Progenitor cell of endocrine pancreas (in vitro differentiated cells): ENCODE measurements around the gene WDR62. TPM values are rescaled to one million over a fixed set of nuclear protein-coding genes. Genes with fewer than 3 reads are reported as not detected.

Experiments
- DNase-seq: peaks from one replicate; pipeline ENCODE4 v3.0.0; 2021; ENCODE audit warnings: low spot score; ENCODE audit not compliant: unreplicated experiment
- H3K27ac Mint-ChIP-seq: 2 replicates; pipeline ENCODE4 v1.8.0; 2021; ENCODE audit warnings: mild to moderate bottlenecking, moderate library complexity, mixed read lengths
- H3K27me3 Mint-ChIP-seq: 2 replicates; pipeline ENCODE4 v1.8.0; 2021; ENCODE audit warnings: mixed read lengths
- H3K36me3 Mint-ChIP-seq: 2 replicates; pipeline ENCODE4 v1.8.0; 2022; ENCODE audit warnings: mixed read lengths; ENCODE audit not compliant: insufficient read depth
- H3K4me1 Mint-ChIP-seq: 2 replicates; pipeline ENCODE4 v1.8.0; 2021; ENCODE audit warnings: low read depth, mixed read lengths
- H3K4me3 Mint-ChIP-seq: 2 replicates; pipeline ENCODE4 v1.8.0; 2021; ENCODE audit warnings: low read depth, mild to moderate bottlenecking, moderate library complexity, mixed read lengths
- H3K9me3 Mint-ChIP-seq: 2 replicates; pipeline ENCODE4 v1.8.0; 2021; ENCODE audit warnings: low read depth, mixed read lengths
- CTCF ChIP-seq: fragments of 200-600 bp; sonication (generic); IDR thresholded peaks from one replicate; pipeline ENCODE4 v1.5.0; 2021; ENCODE audit warnings: antibody characterized with exemption, mild to moderate bottlenecking; ENCODE audit not compliant: unreplicated experiment
- total RNA-seq: library from RNA; stranded (reverse); gene quantifications from 2 replicates; pipeline ENCODE4 v1.2.1, GENCODE V29; 2021

The WDR62 gene
- total RNA-seq, 1 donor from 2014 or later: 9.2 TPM

- peaks cover 19% of the 10 kb centered on the region for H3K36me3 Mint-ChIP-seq
- no peak for TF ChIP-seq CTCF
- no peak overlapping the region for H3K27ac Mint-ChIP-seq
- no peaks in the 10 kb centered on the region for H3K27me3 Mint-ChIP-seq
- peaks cover 5% of the 10 kb centered on the region for H3K4me1 Mint-ChIP-seq
- no peaks in the 10 kb centered on the region for H3K9me3 Mint-ChIP-seq
- H3K4me3 Mint-ChIP-seq: no peak overlapping the region
- no peak for DNase-seq
Measured at GRCh38 chr19:36150586-36150985, 95.9 kb downstream of the WDR62 start.

- H3K4me1 Mint-ChIP-seq: peaks cover 13% of the 10 kb centered on the region
- H3K27me3 Mint-ChIP-seq: no peaks in the 10 kb centered on the region
- H3K4me3 Mint-ChIP-seq: no peak overlapping the region
- H3K9me3 Mint-ChIP-seq: no peaks in the 10 kb centered on the region
- no peak overlapping the region for H3K27ac Mint-ChIP-seq
- no peak for TF ChIP-seq CTCF
- DNase-seq: no peak
- peaks cover 17% of the 10 kb centered on the region for H3K36me3 Mint-ChIP-seq
Measured at GRCh38 chr19:36151144-36152018, 96.7 kb downstream of the WDR62 start.

- TF ChIP-seq CTCF: no peak
- no peaks in the 10 kb centered on the region for H3K27me3 Mint-ChIP-seq
- H3K9me3 Mint-ChIP-seq: no peaks in the 10 kb centered on the region
- H3K36me3 Mint-ChIP-seq: peaks cover 13% of the 10 kb centered on the region
- DNase-seq: no peak
- no peak overlapping the region for H3K27ac Mint-ChIP-seq
- no peak overlapping the region for H3K4me3 Mint-ChIP-seq
- peaks cover 15% of the 10 kb centered on the region for H3K4me1 Mint-ChIP-seq
Measured at GRCh38 chr19:36152019-36152351, 97.3 kb downstream of the WDR62 start.

GRCh38 chr19:36152352-36153091, 97.8 kb downstream of the WDR62 start, which contains the start of gene COX7A1:
TSS of gene COX7A1 (minus strand) at chr19:36152447. CDS start at chr19:36152407, 40 bp downstream.
- no peak for TF ChIP-seq CTCF
- DNase-seq: no peak
- Mint-ChIP-seq H3K9me3 (no peaks in the 10 kb centered on the region), H3K36me3 (peaks cover 11% of the 10 kb centered on the region), H3K27ac (no peak within 1 kb of the TSS), H3K27me3 (no peaks in the 10 kb centered on the region), H3K4me1 (peaks cover 15% of the 10 kb centered on the region), H3K4me3 (no peak within 1 kb of the TSS)

- TF ChIP-seq CTCF: no peak
- DNase-seq: no peak
- H3K36me3 Mint-ChIP-seq: peaks cover 11% of the 10 kb centered on the region
- no peak overlapping the region for H3K4me3 Mint-ChIP-seq
- H3K27me3 Mint-ChIP-seq: no peaks in the 10 kb centered on the region
- H3K9me3 Mint-ChIP-seq: no peaks in the 10 kb centered on the region
- H3K4me1 Mint-ChIP-seq: peaks cover 15% of the 10 kb centered on the region
- no peak overlapping the region for H3K27ac Mint-ChIP-seq
Measured at GRCh38 chr19:36153126-36153525, 98.4 kb downstream of the WDR62 start.
